A673 (cell line): ENCODE data around the gene MBD5.

ENCODE experiments used
- EZH2 ChIP-seq: fragments of 200-600 bp; sonication (generic); IDR thresholded peaks from 2 replicates; pipeline ENCODE4 v1.6.1; 2017; ENCODE audit warnings: borderline replicate concordance, low read depth, mild to moderate bottlenecking, mixed read lengths, antibody characterized with exemption, low read length; ENCODE audit not compliant: poor library complexity, severe bottlenecking
- TF ChIP-seq, protein P1 (sequence below): fragments of 300-800, 200-600 bp; sonication (generic); conservative IDR thresholded peaks from 2 replicates; pipeline ENCODE4 v1.5.1; 2017; ENCODE audit warnings: low read depth, mild to moderate bottlenecking, antibody characterized with exemption, low read length, moderate library complexity, mixed read lengths

DNA sequence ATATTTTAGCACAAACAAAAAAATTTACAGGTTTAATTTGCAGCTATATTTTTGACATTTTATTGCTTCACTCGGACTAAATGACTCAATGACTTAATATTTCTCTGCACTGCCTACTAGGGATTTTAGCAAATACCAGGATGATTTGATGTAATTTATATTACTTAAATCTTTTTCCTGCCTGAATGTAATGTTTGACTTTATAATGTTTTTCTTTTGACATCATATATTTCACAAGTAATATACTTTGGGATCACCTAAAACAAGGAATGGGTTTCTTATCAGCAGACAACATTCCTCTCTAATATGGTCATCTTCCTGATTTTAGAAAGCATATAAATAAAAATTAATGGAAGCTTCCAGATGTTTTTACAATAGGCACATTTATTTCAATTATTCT is 370.4 kb downstream of the MBD5 start:
- TF ChIP-seq EZH2: no peak
- TF ChIP-seq, protein P1, sequence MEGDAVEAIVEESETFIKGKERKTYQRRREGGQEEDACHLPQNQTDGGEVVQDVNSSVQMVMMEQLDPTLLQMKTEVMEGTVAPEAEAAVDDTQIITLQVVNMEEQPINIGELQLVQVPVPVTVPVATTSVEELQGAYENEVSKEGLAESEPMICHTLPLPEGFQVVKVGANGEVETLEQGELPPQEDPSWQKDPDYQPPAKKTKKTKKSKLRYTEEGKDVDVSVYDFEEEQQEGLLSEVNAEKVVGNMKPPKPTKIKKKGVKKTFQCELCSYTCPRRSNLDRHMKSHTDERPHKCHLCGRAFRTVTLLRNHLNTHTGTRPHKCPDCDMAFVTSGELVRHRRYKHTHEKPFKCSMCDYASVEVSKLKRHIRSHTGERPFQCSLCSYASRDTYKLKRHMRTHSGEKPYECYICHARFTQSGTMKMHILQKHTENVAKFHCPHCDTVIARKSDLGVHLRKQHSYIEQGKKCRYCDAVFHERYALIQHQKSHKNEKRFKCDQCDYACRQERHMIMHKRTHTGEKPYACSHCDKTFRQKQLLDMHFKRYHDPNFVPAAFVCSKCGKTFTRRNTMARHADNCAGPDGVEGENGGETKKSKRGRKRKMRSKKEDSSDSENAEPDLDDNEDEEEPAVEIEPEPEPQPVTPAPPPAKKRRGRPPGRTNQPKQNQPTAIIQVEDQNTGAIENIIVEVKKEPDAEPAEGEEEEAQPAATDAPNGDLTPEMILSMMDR: no peak
